ENCODE measurements around the gene CCDC195.

- TF ChIP-seq POLR2A (IDR thresholded peaks at IDR 0.05; ENCODE audit: low read length) (no peak), GATA1 (IDR thresholded peaks at IDR 0.05; ENCODE audit: low read depth, low read length) (no peak)
Measured at GRCh38 chr2:224751996-224752698, 36.0 kb upstream of the CCDC195 start.

Data from erythroblast (primary cell).